ENCODE results near the gene TTLL5.
"Not testable (repeated sequence)": the region's sequence is repeated elsewhere in the genome, so short reads cannot be mapped to it uniquely, and the experiment has no call there.

The TTLL5 gene

DNA sequence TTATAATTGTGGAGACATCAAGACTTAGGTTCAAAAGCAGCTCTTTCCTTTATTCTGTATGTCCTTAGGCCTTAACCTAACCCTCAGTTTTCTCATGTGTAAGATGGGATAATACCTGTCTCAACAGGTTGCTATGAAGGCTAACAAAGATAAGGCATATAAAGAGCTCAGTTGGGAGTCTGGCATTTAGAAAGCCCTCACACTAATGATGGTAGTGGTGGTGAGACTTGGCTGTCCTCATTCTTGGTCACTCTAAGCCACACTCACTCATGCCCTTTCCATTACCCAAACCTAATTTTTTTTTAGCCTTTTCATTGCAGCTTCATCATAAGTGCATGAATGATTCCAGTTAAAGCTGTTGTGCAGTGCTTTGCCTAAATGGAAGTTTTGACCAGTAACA is 183.4 kb downstream of the TTLL5 start:
- Histone ChIP-seq H3K27me3 (no peaks in the 10 kb centered on the region), H3K4me3 (ENCODE audit: low read depth, low read length) (no peak overlapping the region), H3K9me3 (no peaks in the 10 kb centered on the region), H3K4me1 (no peaks in the 10 kb centered on the region), H3K36me3 (peaks cover 4% of the 10 kb centered on the region; the same call in 1 of the 2 replicates)
- TF ChIP-seq, protein P1, sequence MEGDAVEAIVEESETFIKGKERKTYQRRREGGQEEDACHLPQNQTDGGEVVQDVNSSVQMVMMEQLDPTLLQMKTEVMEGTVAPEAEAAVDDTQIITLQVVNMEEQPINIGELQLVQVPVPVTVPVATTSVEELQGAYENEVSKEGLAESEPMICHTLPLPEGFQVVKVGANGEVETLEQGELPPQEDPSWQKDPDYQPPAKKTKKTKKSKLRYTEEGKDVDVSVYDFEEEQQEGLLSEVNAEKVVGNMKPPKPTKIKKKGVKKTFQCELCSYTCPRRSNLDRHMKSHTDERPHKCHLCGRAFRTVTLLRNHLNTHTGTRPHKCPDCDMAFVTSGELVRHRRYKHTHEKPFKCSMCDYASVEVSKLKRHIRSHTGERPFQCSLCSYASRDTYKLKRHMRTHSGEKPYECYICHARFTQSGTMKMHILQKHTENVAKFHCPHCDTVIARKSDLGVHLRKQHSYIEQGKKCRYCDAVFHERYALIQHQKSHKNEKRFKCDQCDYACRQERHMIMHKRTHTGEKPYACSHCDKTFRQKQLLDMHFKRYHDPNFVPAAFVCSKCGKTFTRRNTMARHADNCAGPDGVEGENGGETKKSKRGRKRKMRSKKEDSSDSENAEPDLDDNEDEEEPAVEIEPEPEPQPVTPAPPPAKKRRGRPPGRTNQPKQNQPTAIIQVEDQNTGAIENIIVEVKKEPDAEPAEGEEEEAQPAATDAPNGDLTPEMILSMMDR (IDR thresholded peaks at IDR 0.05; ENCODE audit: low read depth, low read length), result no peak
- no peak for DNase-seq

DNA sequence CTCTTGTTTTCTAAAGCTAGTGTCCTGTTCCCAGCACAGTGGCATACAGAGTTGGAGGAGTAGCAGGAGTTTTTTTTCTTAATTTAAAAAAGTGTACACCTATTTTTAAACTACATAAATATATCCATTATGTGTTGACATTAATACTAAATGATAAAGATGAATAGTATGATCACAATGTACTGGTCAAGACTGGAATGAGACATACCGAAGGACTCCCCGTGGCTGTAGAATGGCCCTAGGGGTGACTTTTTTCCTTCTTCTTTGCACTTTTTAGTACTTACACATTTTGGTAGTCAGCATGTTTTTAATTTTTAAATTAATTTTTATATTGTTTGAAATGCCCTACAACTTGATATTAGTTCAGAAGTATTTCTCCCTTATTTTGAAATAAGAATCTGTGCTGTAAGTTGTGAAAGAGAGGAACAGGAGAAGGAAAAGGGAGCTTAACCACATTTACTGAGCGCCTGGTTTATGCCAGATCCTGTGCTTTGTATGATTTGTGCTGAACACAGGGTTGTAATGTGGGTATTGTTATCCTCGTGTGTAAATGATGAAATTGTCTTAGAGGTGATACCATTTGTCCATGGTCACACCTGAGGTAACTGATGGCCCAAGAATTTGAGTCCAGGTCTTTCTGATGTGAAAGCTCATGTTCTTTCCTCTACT is 184.2 kb downstream of the TTLL5 start:
- TF ChIP-seq, protein P1 (IDR thresholded peaks at IDR 0.05; ENCODE audit: low read depth, low read length), result no peak
- Histone ChIP-seq H3K27me3 (no peaks in the 10 kb centered on the region), H3K4me1 (no peaks in the 10 kb centered on the region), H3K36me3 (peaks cover 4% of the 10 kb centered on the region; the same call in 1 of the 2 replicates), H3K4me3 (ENCODE audit: low read depth, low read length) (no peak overlapping the region), H3K9me3 (no peaks in the 10 kb centered on the region)
- DNase-seq, result no peak

DNA sequence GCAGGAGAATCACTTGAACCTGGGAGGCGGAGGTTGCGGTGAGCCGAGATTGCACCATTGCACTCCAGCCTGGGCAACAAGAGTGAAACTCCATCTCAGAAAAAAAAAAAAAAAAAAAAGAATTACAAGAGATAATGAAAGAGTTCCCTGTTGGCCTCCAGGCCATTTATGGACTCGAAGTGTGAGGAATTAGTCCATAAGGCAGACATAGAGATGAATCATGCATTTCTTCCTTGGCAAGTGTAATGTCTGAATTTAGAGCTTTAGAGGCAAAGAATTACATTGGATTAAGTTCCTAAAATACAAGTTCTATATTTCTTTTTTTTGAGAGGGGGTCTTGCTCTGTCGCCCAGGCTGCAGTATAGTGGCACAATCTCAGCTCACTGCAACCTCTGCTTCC is 185.6 kb downstream of the TTLL5 start:
- not testable (repeated sequence) for H3K4me1 ChIP-seq; H3K36me3 ChIP-seq; H3K27me3 ChIP-seq; H3K9me3 ChIP-seq; H3K4me3 ChIP-seq (ENCODE audit: low read depth, low read length); DNase-seq

DNA sequence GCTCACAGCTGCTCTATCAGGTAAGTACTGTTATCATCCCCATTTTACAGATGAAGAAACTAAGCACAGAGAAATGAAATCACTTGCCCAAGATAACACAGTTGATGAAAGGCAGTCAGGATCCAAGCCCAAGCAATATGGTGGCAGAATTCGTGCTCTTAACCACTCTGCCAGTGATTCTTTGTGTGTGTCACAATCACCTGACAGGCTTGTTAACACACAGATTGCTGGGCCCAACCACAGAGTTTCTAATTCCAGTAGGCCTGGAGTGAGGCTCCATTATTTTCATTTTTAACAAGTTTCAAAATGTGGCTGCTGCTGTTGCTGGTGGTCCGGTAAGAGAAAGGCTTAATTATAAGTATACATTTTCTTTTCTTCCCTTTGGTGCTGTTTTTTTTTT is 186.5 kb downstream of the TTLL5 start:
- Histone ChIP-seq H3K36me3 (peaks cover 4% of the 10 kb centered on the region; the same call in 1 of the 2 replicates), H3K27me3 (no peaks in the 10 kb centered on the region), H3K4me3 (ENCODE audit: low read depth, low read length) (no peak overlapping the region), H3K9me3 (no peaks in the 10 kb centered on the region), H3K4me1 (no peaks in the 10 kb centered on the region)
- DNase-seq, result no peak
- TF ChIP-seq, protein P1 (IDR thresholded peaks at IDR 0.05; ENCODE audit: low read depth, low read length), result no peak

DNA sequence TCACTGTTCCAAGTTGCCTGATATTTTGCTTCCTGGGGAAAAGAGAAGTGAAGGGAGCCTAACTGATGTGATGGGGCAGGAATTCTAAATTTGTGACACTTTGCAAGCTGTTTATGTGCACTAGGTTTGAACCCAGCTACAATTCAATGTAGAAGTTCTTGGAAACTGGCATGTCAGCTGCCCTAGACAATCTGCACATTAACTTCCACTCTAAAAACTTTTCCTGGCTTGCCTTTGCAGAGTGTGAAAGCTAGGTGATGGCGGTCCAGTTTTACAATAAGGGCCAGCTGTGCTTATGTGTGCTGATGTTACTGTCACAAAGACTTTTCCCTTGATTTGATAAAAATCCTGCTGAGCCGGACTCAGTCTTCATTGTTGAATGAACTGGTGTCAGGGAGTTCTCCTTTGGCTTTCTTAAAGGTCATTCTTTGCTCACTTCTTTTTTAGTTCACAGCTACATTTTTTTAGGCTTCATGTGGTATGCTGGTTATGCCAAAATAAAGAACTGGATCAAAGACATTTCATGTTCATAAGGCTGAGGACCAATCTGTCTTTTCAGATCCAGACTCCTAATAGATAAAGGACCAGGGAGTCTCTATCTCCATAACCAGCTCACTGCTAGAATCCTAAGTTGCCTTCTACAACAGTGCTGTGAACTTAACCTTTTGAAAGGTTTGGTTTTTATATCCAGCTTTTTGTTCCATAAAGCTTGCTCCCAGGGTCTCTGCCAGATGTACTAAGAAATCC is 187.3 kb downstream of the TTLL5 start:
- H3K4me3 ChIP-seq (ENCODE audit: low read depth, low read length), result no peak overlapping the region
- DNase-seq, result no peak
- H3K4me1 ChIP-seq, result no peaks in the 10 kb centered on the region
- H3K36me3 ChIP-seq, result peaks cover under 1% of the 10 kb centered on the region; the same call in 1 of the 2 replicates
- TF ChIP-seq, protein P1 (IDR thresholded peaks at IDR 0.05; ENCODE audit: low read depth, low read length), result no peak
- H3K9me3 ChIP-seq, result no peaks in the 10 kb centered on the region
- no peaks in the 10 kb centered on the region for H3K27me3 ChIP-seq

DNA sequence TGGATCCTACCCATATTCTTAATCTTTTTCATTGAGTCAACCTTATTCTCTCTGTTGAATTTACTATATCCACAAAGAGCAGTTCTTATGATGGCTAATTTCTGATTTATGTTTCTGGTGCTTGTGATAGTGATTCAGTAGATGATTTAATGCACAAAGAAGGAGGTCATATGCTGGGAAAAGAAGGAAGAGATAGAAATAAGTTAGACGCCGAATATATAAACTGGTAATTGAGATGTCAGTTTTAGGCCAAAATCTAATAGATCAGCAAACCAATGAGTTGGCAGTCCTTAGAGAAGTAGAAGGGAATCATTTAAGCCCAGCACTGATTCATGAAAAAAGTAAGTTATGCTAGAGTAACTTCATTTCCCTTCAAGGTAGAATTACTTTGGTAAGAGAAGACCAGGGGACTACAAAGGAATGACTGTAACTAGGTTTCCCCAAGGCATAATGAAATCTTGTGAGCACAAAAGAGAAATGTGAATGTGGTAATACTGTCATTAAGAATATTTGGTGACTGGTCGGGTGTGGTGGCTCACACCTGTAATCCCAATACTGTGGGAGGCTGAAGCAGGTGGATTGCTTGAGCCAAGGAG is 188.4 kb downstream of the TTLL5 start:
- Histone ChIP-seq H3K27me3 (no peaks in the 10 kb centered on the region), H3K36me3 (no peaks in the 10 kb centered on the region), H3K4me1 (no peaks in the 10 kb centered on the region), H3K9me3 (no peaks in the 10 kb centered on the region), H3K4me3 (ENCODE audit: low read depth, low read length) (no peak overlapping the region)
- TF ChIP-seq, protein P1 (IDR thresholded peaks at IDR 0.05; ENCODE audit: low read depth, low read length), result no peak
- DNase-seq, result no peak

Data from BE2C (cell line).